Vagina (tissue), 2 donors: Measurements from ENCODE around the gene ZNF81. TPM values are rescaled to one million over a fixed set of nuclear protein-coding genes. Genes with fewer than 3 reads are reported as not detected.

Experiments used
- DNase-seq, 2 donors: peaks; one replicate each; pipeline ENCODE4 v3.0.0-alpha.2; 2017; ENCODE audit errors: extremely low spot score in 2 of 2
- H3K27ac ChIP-seq: fragments of 200-600 bp; sonication (generic); one replicate; pipeline ENCODE4 v1.5.1; 2019
- H3K27me3 ChIP-seq: fragments of 200-600 bp; sonication (generic); one replicate; pipeline ENCODE4 v1.5.1; 2019
- H3K36me3 ChIP-seq, 2 donors: fragments of 200-600 bp; sonication (generic); one replicate each; pipeline ENCODE4 v1.5.1; 2017 to 2019
- H3K4me1 ChIP-seq: fragments of 200-600 bp; sonication (generic); one replicate; pipeline ENCODE4 v1.5.1; 2019
- H3K4me3 ChIP-seq, 2 donors: fragments of 200-600 bp; sonication (generic); 1 replicate in 1 of 2; 2 replicates in 1 of 2; pipeline ENCODE4 v1.5.1; 2016 to 2019
- H3K9me3 ChIP-seq: fragments of 200-600 bp; sonication (generic); one replicate; pipeline ENCODE4 v1.5.1; 2019
- CTCF ChIP-seq, 3 experiments: fragments of 450-650 bp in 2 of 3; fragments of 200-600 bp in 1 of 3; sonication (generic) in 1 of 3; IDR thresholded peaks; one replicate each; pipeline ENCODE4 v1.5.1; 2017 to 2019; ENCODE audit warnings: antibody characterized with exemption in 3 of 3, mild to moderate bottlenecking in 2 of 3, moderate library complexity in 2 of 3
- POLR2A ChIP-seq, 2 donors: fragments of 450-650 bp; IDR thresholded peaks; one replicate each; pipeline ENCODE4 v1.6.1; 2017; ENCODE audit warnings: antibody characterized with exemption in 2 of 2, mild to moderate bottlenecking in 2 of 2, moderate library complexity in 2 of 2
- POLR2AphosphoS5 ChIP-seq, 2 donors: sonication (generic); formaldehyde crosslinking; IDR thresholded peaks; one replicate each; pipeline ENCODE4 v1.9.0; 2017; ENCODE audit warnings: antibody characterized with exemption in 2 of 2, mild to moderate bottlenecking in 2 of 2, low read depth in 1 of 2; ENCODE audit not compliant: insufficient read depth in 1 of 2
- intact Hi-C: fragments of 100-400 bp; cut with DNase I; formaldehyde crosslinking; loops from one replicate; pipeline ENCODE4 v1.15.1; 2023
- total RNA-seq: library from RNA; depleted of rRNA; stranded (reverse); fragments of >200 nt; gene quantifications from one replicate; pipeline ENCODE4 v1.2.3, GENCODE V29; 2016

The ZNF81 gene
- total RNA-seq, 1 donor from 2014 or later = 6.9 TPM

- Histone ChIP-seq H3K9me3 (no peaks in the 10 kb centered on the region), H3K36me3 (no peaks in the 10 kb centered on the region), H3K27ac (no peak overlapping the region), H3K27me3 (no peaks in the 10 kb centered on the region), H3K4me3 (no peak overlapping the region), H3K4me1 (no peaks in the 10 kb centered on the region)
- intact Hi-C loops = no loop called here
- DNase-seq = no peak
- TF ChIP-seq POLR2AphosphoS5 (IDR thresholded peaks at IDR 0.05; ENCODE audit: insufficient read depth in 1 of 2, low read depth in 1 of 2) (no peak), CTCF (IDR thresholded peaks at IDR 0.05) (no peak), POLR2A (IDR thresholded peaks at IDR 0.05) (no peak)
Observed at GRCh38 chrX:47862680-47863079, 26.0 kb downstream of the ZNF81 start.

GRCh38 chrX:47863187-47863586 lies 26.5 kb downstream of the ZNF81 start:
- Histone ChIP-seq H3K9me3 (no peaks in the 10 kb centered on the region), H3K36me3 (no peaks in the 10 kb centered on the region), H3K4me1 (no peaks in the 10 kb centered on the region), H3K27ac (no peak overlapping the region), H3K4me3 (no peak overlapping the region), H3K27me3 (no peaks in the 10 kb centered on the region)
- DNase-seq = no peak
- intact Hi-C loops = no loop called here
- TF ChIP-seq CTCF (IDR thresholded peaks at IDR 0.05) = no peak
- no peak for TF ChIP-seq POLR2A (IDR thresholded peaks at IDR 0.05)
- no peak for TF ChIP-seq POLR2AphosphoS5 (IDR thresholded peaks at IDR 0.05; ENCODE audit: insufficient read depth in 1 of 2, low read depth in 1 of 2)

- intact Hi-C loops = no loop called here
- H3K9me3 ChIP-seq = no peaks in the 10 kb centered on the region
Observed at GRCh38 chrX:47864300-47864699, 27.6 kb downstream of the ZNF81 start.

GRCh38 chrX:47864785-47865184 lies 28.1 kb downstream of the ZNF81 start:
- H3K36me3 ChIP-seq = no peaks in the 10 kb centered on the region
- intact Hi-C loops = no loop called here
- H3K9me3 ChIP-seq = no peaks in the 10 kb centered on the region
- no peaks in the 10 kb centered on the region for H3K4me1 ChIP-seq
- TF ChIP-seq POLR2AphosphoS5 (IDR thresholded peaks at IDR 0.05; ENCODE audit: insufficient read depth in 1 of 2, low read depth in 1 of 2) = no peak
- TF ChIP-seq CTCF (IDR thresholded peaks at IDR 0.05) = no peak
- TF ChIP-seq POLR2A (IDR thresholded peaks at IDR 0.05) = no peak
- DNase-seq = no peak
- no peaks in the 10 kb centered on the region for H3K27me3 ChIP-seq
- H3K4me3 ChIP-seq = no peak overlapping the region
- H3K27ac ChIP-seq = no peak overlapping the region

More at GRCh38 chrX:47864300-47864699, 27.6 kb downstream of the ZNF81 start:
- no peak overlapping the region for H3K4me3 ChIP-seq
- TF ChIP-seq POLR2AphosphoS5 (IDR thresholded peaks at IDR 0.05; ENCODE audit: insufficient read depth in 1 of 2, low read depth in 1 of 2) (no peak), POLR2A (IDR thresholded peaks at IDR 0.05) (no peak), CTCF (IDR thresholded peaks at IDR 0.05) (no peak)
- no peaks in the 10 kb centered on the region for H3K27me3 ChIP-seq
- H3K36me3 ChIP-seq = no peaks in the 10 kb centered on the region
- no peaks in the 10 kb centered on the region for H3K4me1 ChIP-seq
- no peak overlapping the region for H3K27ac ChIP-seq
- DNase-seq = no peak

- no peaks in the 10 kb centered on the region for H3K36me3 ChIP-seq
- H3K27ac ChIP-seq = no peak overlapping the region
- H3K4me1 ChIP-seq = no peaks in the 10 kb centered on the region
- no peak overlapping the region for H3K4me3 ChIP-seq
- no peaks in the 10 kb centered on the region for H3K9me3 ChIP-seq
- no peak for DNase-seq
- intact Hi-C loops = no loop called here
- no peak for TF ChIP-seq POLR2AphosphoS5 (IDR thresholded peaks at IDR 0.05; ENCODE audit: insufficient read depth in 1 of 2, low read depth in 1 of 2)
- no peaks in the 10 kb centered on the region for H3K27me3 ChIP-seq
Observed at GRCh38 chrX:47873123-47873522, 36.4 kb downstream of the ZNF81 start.
